Measurements from ENCODE around the gene APBA3.
A peak's percentile ranks its signal among the peaks of the same experiment; 100 is the strongest.

The APBA3 gene

DNA sequence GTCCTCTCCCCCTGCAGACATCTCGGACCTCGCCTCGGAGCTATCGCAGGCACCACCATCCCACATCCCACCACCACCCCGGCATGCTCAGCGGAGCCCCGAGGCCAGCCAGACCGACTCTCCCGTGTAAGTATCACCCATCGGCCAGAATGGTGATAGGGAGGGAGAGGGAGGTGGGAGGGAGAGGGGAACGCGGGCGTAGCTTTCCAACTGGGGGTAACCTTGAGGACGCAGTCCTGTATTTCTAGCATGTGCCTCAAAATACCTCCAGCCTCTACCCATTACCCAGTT lies 27.2 kb downstream of the APBA3 start:
- no peak for DNase-seq (ENCODE audit: low read depth)

DNA sequence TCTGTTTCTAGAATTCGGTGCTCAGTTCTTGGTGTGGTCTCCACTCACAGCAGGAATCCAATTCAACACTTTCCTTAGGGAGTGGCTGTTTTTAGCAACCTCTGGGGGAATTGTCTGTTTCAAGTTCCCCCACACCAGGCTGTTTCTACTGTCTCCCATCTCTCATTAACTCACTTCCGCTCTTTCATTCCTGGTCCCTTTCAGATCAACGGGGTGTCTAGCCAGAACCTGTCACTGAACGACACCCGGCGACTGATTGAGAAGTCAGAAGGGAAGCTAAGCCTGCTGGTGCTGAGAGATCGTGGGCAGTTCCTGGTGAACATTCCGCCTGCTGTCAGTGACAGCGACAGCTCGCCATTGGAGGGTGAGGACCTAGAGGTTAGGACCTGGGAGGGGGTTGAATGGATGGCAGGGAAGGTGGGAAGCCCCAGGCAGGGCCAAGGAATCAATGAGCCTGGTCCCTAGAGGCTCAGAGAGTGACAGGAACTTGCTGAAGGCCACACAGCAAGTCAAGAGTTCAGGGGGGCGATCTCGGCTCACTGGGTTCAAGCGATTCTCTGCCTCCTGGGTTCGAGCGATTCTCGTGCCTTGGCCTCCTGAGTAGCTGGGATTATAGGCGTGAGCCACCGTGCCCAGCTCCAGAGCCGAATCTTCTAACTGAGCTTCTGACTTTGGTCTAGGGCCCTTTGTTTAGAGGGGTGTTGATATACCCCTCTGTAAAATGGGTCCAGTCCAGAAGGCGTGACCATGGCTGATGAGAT lies 27.8 kb downstream of the APBA3 start:
- no peak for DNase-seq (ENCODE audit: low read depth)
- TF ChIP-seq, protein P1, sequence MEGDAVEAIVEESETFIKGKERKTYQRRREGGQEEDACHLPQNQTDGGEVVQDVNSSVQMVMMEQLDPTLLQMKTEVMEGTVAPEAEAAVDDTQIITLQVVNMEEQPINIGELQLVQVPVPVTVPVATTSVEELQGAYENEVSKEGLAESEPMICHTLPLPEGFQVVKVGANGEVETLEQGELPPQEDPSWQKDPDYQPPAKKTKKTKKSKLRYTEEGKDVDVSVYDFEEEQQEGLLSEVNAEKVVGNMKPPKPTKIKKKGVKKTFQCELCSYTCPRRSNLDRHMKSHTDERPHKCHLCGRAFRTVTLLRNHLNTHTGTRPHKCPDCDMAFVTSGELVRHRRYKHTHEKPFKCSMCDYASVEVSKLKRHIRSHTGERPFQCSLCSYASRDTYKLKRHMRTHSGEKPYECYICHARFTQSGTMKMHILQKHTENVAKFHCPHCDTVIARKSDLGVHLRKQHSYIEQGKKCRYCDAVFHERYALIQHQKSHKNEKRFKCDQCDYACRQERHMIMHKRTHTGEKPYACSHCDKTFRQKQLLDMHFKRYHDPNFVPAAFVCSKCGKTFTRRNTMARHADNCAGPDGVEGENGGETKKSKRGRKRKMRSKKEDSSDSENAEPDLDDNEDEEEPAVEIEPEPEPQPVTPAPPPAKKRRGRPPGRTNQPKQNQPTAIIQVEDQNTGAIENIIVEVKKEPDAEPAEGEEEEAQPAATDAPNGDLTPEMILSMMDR (IDR thresholded peaks at IDR 0.05; ENCODE audit: insufficient read depth, low read depth, low read length, missing control alignments), result no peak
- no peak overlapping the region for H3K4me3 ChIP-seq (ENCODE audit: low read depth, low read length)

More for the DNA sequence above, 27.2 kb downstream of the APBA3 start:
- H3K4me3 ChIP-seq (ENCODE audit: low read depth, low read length), result no peak overlapping the region
- TF ChIP-seq, protein P1 (IDR thresholded peaks at IDR 0.05; ENCODE audit: insufficient read depth, low read depth, low read length, missing control alignments), result no peak

DNA sequence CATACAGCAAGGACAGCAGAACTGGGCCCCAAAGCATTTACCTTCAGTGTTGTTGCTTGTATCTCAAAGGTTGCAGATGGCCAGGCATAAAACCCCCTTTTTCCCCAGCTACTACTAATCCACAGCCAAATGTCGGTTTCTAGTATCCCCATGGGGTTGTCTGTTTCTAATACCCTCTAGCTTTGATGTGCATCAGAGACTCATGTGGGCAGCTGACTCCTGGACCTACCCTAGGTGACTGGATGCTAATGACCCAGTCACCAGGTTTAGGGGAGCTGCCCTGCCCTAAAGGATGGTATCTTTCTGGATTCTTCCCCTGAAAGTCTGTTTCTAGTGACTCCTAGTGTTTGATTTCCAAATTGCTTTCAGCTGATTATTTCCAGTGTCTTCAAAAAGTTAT lies 29.4 kb downstream of the APBA3 start:
- TF ChIP-seq, protein P1 (IDR thresholded peaks at IDR 0.05; ENCODE audit: insufficient read depth, low read depth, low read length, missing control alignments), result no peak
- no peak overlapping the region for H3K4me3 ChIP-seq (ENCODE audit: low read depth, low read length)
- DNase-seq (ENCODE audit: low read depth), result no peak

DNA sequence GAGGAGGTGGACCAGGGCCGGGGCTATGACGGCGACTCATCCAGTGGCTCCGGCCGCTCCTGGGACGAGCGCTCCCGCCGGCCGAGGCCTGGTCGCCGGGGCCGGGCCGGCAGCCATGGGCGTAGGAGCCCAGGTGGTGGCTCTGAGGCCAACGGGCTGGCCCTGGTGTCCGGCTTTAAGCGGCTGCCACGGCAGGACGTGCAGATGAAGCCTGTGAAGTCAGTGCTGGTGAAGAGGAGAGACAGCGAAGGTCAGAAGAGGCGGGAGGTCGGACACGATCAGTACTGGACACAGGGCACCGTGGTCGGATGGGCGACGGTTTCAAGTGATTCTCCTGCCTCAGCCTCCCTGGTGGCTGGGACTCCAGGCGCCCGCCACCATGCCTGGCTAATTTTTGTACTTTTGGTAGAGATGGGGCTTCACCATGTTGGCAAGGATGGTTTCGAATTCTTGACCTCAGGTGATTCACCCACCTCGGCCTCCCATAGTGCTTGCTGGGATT lies 31.0 kb downstream of the APBA3 start:
- TF ChIP-seq, protein P1 (IDR thresholded peaks at IDR 0.05; ENCODE audit: insufficient read depth, low read depth, low read length, missing control alignments), result no peak
- no peak for DNase-seq (ENCODE audit: low read depth)
- no peak overlapping the region for H3K4me3 ChIP-seq (ENCODE audit: low read depth, low read length)

DNA sequence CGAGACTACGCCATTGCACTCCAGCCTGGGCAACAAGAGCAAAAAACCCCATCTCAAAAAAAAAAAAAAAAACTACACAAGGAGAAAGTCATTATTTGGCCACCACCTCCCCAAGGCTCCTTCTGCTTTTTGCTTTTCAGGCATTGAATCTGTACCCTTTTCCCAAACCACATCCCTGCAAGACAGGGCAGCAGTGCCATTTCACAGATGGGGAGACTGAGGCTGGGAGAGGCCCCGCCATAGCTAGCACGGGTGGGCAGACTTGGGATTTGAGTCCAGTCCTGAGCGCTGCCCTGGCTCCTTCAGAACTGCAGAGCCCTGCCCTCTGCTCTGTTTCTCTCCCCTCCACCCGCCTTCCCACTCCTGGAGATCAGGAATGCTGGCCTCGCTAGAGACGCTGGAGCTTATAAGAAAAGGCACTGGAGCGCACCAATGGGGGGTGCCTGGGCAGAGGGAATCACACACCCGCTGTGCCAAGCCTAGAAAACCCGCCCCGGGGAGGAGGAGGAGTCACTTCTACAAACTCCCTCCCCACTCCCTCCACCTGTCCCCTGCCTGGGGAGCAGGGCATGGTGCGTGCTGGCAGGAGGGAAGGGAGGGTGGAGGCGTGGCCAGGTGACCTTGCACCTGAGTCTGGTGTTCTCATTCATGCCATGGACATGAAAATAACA lies 35.7 kb downstream of the APBA3 start:
- H3K4me3 ChIP-seq (ENCODE audit: low read depth, low read length), result no peak overlapping the region
- DNase-seq (ENCODE audit: low read depth), result no peak
- TF ChIP-seq, protein P1 (IDR thresholded peaks at IDR 0.05; ENCODE audit: insufficient read depth, low read depth, low read length, missing control alignments), result no peak

DNA sequence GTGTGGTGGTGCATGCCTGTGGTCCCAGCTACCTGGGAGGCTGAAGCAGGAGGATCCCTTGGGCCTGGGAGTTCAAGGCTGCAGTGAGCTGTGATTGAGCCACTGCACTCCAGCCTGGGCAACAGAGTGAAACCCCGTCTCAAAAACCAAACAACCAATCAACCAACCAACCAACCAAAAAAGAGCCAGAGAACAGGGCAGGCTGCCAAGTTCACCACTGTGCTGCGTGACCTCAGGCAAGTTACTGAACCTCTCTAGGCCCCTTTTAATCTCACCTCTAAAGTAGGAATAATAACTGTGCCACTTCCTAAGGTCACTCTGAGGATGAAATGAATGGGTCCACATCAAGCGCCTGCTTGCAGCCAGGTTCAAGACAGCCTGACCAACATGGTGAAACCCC lies 36.4 kb downstream of the APBA3 start:
- no peak overlapping the region for H3K4me3 ChIP-seq (ENCODE audit: low read depth, low read length)
- TF ChIP-seq, protein P1 (IDR thresholded peaks at IDR 0.05; ENCODE audit: insufficient read depth, low read depth, low read length, missing control alignments), result no peak

More for the DNA sequence above, 36.4 kb downstream of the APBA3 start:
- DNase-seq (ENCODE audit: low read depth), result peak; percentile 53
